Neural cell (in vitro differentiated cells): ENCODE measurements around the gene LMO7. TPM values are rescaled to one million over a fixed set of nuclear protein-coding genes. Genes with fewer than 3 reads are reported as not detected.

Experiments
- H2AFZ ChIP-seq: fragments of 200-600, 300-800 bp; sonication (generic), shearing (Covaris generic); 2 replicates; pipeline ENCODE4 v1.6.0; 2014; ENCODE audit warnings: low read depth, mild to moderate bottlenecking, antibody characterized with exemption, low read length, moderate library complexity
- H3F3A ChIP-seq: fragments of 200-600 bp; shearing (Covaris generic); 2 replicates; pipeline ENCODE4 v1.6.1; 2016; ENCODE audit warnings: mild to moderate bottlenecking, moderate library complexity, mixed read lengths, antibody characterized with exemption, low read length; ENCODE audit not compliant: insufficient read depth, poor library complexity, severe bottlenecking
- H3K27ac ChIP-seq: fragments of 200-600, 300-800 bp; sonication (generic), shearing (Covaris generic); 2 replicates; pipeline ENCODE4 v1.5.1; 2014; ENCODE audit warnings: mild to moderate bottlenecking, low read length, moderate library complexity
- H3K27me3 ChIP-seq: fragments of 300-800, 200-600 bp; sonication (generic), shearing (Covaris generic); 2 replicates; pipeline ENCODE4 v1.6.0; 2014; ENCODE audit warnings: mild to moderate bottlenecking, low read depth, low read length, moderate library complexity; ENCODE audit not compliant: insufficient read depth
- H3K36me3 ChIP-seq: fragments of 300-800, 200-600 bp; sonication (generic), shearing (Covaris generic); 2 replicates; pipeline ENCODE4 v1.5.1; 2014; ENCODE audit warnings: mild to moderate bottlenecking, antibody characterized with exemption, low read length, moderate library complexity; ENCODE audit not compliant: insufficient read depth
- H3K4me2 ChIP-seq: fragments of 300-800, 200-600 bp; sonication (generic), shearing (Covaris generic); 2 replicates; pipeline ENCODE4 v1.6.0; 2014; ENCODE audit warnings: mild to moderate bottlenecking, low read length
- H3K4me3 ChIP-seq: fragments of 300-800, 200-600 bp; sonication (generic), shearing (Covaris generic); 2 replicates; pipeline ENCODE4 v1.5.1; 2014; ENCODE audit warnings: mild to moderate bottlenecking, low read length, moderate library complexity
- H3K79me2 ChIP-seq: fragments of 200-600 bp; shearing (Covaris generic); replicated peaks from 2 replicates; pipeline ENCODE4 v1.6.0; 2014; ENCODE audit warnings: mild to moderate bottlenecking, low read length, moderate library complexity; ENCODE audit not compliant: insufficient read depth
- H3K9ac ChIP-seq: fragments of 300-800, 200-600 bp; sonication (generic), shearing (Covaris generic); 2 replicates; pipeline ENCODE4 v1.6.1; 2016; ENCODE audit warnings: mild to moderate bottlenecking, low read length, mixed read lengths
- H3K9me2 ChIP-seq: fragments of 200-600 bp; shearing (Covaris generic); 2 replicates; pipeline ENCODE4 v1.6.1; 2016; ENCODE audit warnings: mild to moderate bottlenecking, low read length, mixed read lengths; ENCODE audit not compliant: insufficient read depth
- H3K9me3 ChIP-seq: fragments of 200-600, 300-800 bp; sonication (generic), shearing (Covaris generic); 2 replicates; pipeline ENCODE4 v1.6.1; 2016; ENCODE audit warnings: mild to moderate bottlenecking, mixed run types, low read length, moderate library complexity, mixed read lengths
- H4K20me1 ChIP-seq: fragments of 200-600 bp; shearing (Covaris generic); 2 replicates; pipeline ENCODE4 v1.6.1; 2016; ENCODE audit warnings: mild to moderate bottlenecking, mixed run types; ENCODE audit not compliant: insufficient read depth
- CTCF ChIP-seq: fragments of 450-650 bp; IDR thresholded peaks from 2 replicates; pipeline ENCODE4 v1.5.1; 2014; ENCODE audit warnings: antibody characterized with exemption, mild to moderate bottlenecking, moderate library complexity; ENCODE audit not compliant: poor library complexity, severe bottlenecking
- EP300 ChIP-seq: fragments of 450-650 bp; conservative IDR thresholded peaks from 2 replicates; pipeline ENCODE4 v1.6.1; 2014; ENCODE audit warnings: antibody characterized with exemption, mild to moderate bottlenecking, moderate library complexity; ENCODE audit not compliant: poor library complexity, severe bottlenecking
- EZH2 ChIP-seq: fragments of 200-600, 300-800 bp; shearing (Covaris generic), sonication (generic); IDR thresholded peaks from 2 replicates; pipeline ENCODE4 v1.6.1; 2014; ENCODE audit warnings: antibody characterized with exemption, low read length, borderline replicate concordance, mild to moderate bottlenecking; ENCODE audit not compliant: insufficient read depth, poor library complexity, severe bottlenecking
- MXI1 ChIP-seq: fragments of 450-650 bp; conservative IDR thresholded peaks from 2 replicates; pipeline ENCODE4 v1.6.1; 2014; ENCODE audit warnings: antibody characterized with exemption, mild to moderate bottlenecking; ENCODE audit not compliant: poor library complexity, severe bottlenecking
- POLR2AphosphoS5 ChIP-seq: IDR thresholded peaks from 2 replicates; pipeline ENCODE4 v1.6.1; 2012
- RAD21 ChIP-seq: fragments of 450-650 bp; conservative IDR thresholded peaks from 2 replicates; pipeline ENCODE4 v1.6.1; 2014; ENCODE audit warnings: antibody characterized with exemption, mild to moderate bottlenecking, moderate library complexity
- SMC3 ChIP-seq: fragments of 450-650 bp; conservative IDR thresholded peaks from 2 replicates; pipeline ENCODE4 v1.6.1; 2014; ENCODE audit warnings: antibody characterized with exemption, mild to moderate bottlenecking, moderate library complexity; ENCODE audit not compliant: poor library complexity
- TAF1 ChIP-seq: IDR thresholded peaks from 2 replicates; pipeline ENCODE4 v1.6.1; 2012; ENCODE audit warnings: low read depth
- polyA plus RNA-seq: library from polyadenylated mRNA; depleted of rRNA; stranded (reverse); fragments of >200 nt; gene quantifications from 2 replicates; pipeline ENCODE4 v1.2.3, GENCODE V29; 2014
- TF ChIP-seq, protein P1 (sequence below): IDR thresholded peaks from 2 replicates; pipeline ENCODE4 v1.6.1; 2012; ENCODE audit warnings: borderline replicate concordance

Gene LMO7
- polyA plus RNA-seq, 1 donor from 2014 or later = 14.2 TPM

- H2AFZ ChIP-seq = no peak overlapping the region
- H3K9me2 ChIP-seq = no peaks in the 10 kb centered on the region
- H3K4me2 ChIP-seq = no peak overlapping the region
- H3K27ac ChIP-seq = no peak overlapping the region
- no peaks in the 10 kb centered on the region for H3K36me3 ChIP-seq
- no peaks in the 10 kb centered on the region for H3K79me2 ChIP-seq
- TF ChIP-seq RAD21 (no peak), SMC3 (no peak), MXI1 (no peak), EZH2 (no peak), CTCF (no peak), POLR2AphosphoS5 (no peak)
- TF ChIP-seq, protein P1, sequence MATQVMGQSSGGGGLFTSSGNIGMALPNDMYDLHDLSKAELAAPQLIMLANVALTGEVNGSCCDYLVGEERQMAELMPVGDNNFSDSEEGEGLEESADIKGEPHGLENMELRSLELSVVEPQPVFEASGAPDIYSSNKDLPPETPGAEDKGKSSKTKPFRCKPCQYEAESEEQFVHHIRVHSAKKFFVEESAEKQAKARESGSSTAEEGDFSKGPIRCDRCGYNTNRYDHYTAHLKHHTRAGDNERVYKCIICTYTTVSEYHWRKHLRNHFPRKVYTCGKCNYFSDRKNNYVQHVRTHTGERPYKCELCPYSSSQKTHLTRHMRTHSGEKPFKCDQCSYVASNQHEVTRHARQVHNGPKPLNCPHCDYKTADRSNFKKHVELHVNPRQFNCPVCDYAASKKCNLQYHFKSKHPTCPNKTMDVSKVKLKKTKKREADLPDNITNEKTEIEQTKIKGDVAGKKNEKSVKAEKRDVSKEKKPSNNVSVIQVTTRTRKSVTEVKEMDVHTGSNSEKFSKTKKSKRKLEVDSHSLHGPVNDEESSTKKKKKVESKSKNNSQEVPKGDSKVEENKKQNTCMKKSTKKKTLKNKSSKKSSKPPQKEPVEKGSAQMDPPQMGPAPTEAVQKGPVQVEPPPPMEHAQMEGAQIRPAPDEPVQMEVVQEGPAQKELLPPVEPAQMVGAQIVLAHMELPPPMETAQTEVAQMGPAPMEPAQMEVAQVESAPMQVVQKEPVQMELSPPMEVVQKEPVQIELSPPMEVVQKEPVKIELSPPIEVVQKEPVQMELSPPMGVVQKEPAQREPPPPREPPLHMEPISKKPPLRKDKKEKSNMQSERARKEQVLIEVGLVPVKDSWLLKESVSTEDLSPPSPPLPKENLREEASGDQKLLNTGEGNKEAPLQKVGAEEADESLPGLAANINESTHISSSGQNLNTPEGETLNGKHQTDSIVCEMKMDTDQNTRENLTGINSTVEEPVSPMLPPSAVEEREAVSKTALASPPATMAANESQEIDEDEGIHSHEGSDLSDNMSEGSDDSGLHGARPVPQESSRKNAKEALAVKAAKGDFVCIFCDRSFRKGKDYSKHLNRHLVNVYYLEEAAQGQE = no peak
- H3K27me3 ChIP-seq = no peaks in the 10 kb centered on the region
- H3K9ac ChIP-seq = no peak overlapping the region
- H3F3A ChIP-seq = no peaks in the 10 kb centered on the region
- H4K20me1 ChIP-seq = no peaks in the 10 kb centered on the region
- no peak overlapping the region for H3K4me3 ChIP-seq
- no peaks in the 10 kb centered on the region for H3K9me3 ChIP-seq
Measured at GRCh38 chr13:75825594-75825993, 189.5 kb downstream of the LMO7 start.

DNA sequence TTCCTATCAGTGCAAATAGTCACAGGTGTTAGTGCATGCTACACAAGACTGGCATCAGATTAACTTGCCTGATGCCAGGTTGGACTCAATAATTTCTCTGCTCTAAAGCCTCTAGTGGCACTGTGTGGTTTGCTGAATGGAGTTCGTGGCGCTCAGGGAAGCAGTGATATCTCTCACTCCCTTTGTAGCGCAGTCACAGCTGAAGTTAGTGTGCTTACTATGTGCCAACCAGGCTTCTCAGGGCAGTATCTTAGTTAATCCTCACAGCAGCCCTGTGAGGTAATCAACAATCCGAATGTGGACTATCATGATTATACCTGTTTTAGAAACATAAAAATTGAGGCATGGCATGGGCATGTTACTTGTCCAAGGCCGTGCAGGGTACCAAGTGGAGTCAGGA is 190.3 kb downstream of the LMO7 start:
- Histone ChIP-seq H3K27me3 (no peaks in the 10 kb centered on the region), H3K79me2 (no peaks in the 10 kb centered on the region), H3K27ac (no peak overlapping the region), H3K9me2 (no peaks in the 10 kb centered on the region), H3K36me3 (no peaks in the 10 kb centered on the region), H4K20me1 (no peaks in the 10 kb centered on the region), H2AFZ (no peak overlapping the region), H3K4me3 (no peak overlapping the region), H3F3A (no peaks in the 10 kb centered on the region), H3K9me3 (no peaks in the 10 kb centered on the region), H3K9ac (no peak overlapping the region), H3K4me2 (no peak overlapping the region)
- TF ChIP-seq, protein P1 = no peak
- no peak for TF ChIP-seq MXI1
- no peak for TF ChIP-seq TAF1
- TF ChIP-seq SMC3 = no peak
- no peak for TF ChIP-seq EZH2
- TF ChIP-seq EP300 = no peak
- no peak for TF ChIP-seq POLR2AphosphoS5
- TF ChIP-seq CTCF = no peak
- no peak for TF ChIP-seq RAD21
